Esophagus muscularis mucosa (tissue), 4 donors: ENCODE results near the gene METTL9. TPM values are rescaled to one million over a fixed set of nuclear protein-coding genes. Genes with fewer than 3 reads are reported as not detected.
"Not testable (repeated sequence)": the region's sequence is repeated elsewhere in the genome, so short reads cannot be mapped to it uniquely, and the experiment has no call there.

Experiments
- DNase-seq: peaks from one replicate; pipeline ENCODE4 v3.0.0-alpha.2; 2017; ENCODE audit errors: extremely low spot score
- H3K27ac ChIP-seq, 4 donors: fragments of 200-600 bp; sonication (generic); replicated peaks in 1 of 4; 1 replicate in 3 of 4; 2 replicates in 1 of 4; pipeline ENCODE4 v1.5.1; 2016 to 2019; ENCODE audit warnings: mild to moderate bottlenecking in 1 of 4
- H3K27me3 ChIP-seq, 4 donors: fragments of 200-600 bp; sonication (generic); one replicate each; pipeline versions ENCODE4 v1.5.1 to v1.6.0; 2016 to 2019
- H3K36me3 ChIP-seq, 4 donors: fragments of 200-600 bp; sonication (generic); one replicate each; pipeline ENCODE4 v1.5.1; 2016 to 2019
- H3K4me1 ChIP-seq, 4 donors: fragments of 200-600 bp; sonication (generic); one replicate each; pipeline ENCODE4 v1.5.1; 2016 to 2019
- H3K4me3 ChIP-seq, 4 donors: fragments of 200-600 bp; sonication (generic); 1 replicate in 2 of 4; 2 replicates in 2 of 4; pipeline ENCODE4 v1.5.1; 2016 to 2019; ENCODE audit warnings: mild to moderate bottlenecking in 4 of 4, moderate library complexity in 1 of 4
- H3K9me3 ChIP-seq, 4 donors: fragments of 200-600 bp; sonication (generic); 1 replicate in 3 of 4; 2 replicates in 1 of 4; pipeline ENCODE4 v1.5.1; 2016 to 2019
- CTCF ChIP-seq, 3 experiments: fragments of 200-600 bp in 2 of 3; fragments of 450-650 bp in 1 of 3; sonication (generic) in 2 of 3; IDR thresholded peaks; one replicate each; pipeline ENCODE4 v1.5.1; 2017 to 2019; ENCODE audit warnings: antibody characterized with exemption in 3 of 3, mild to moderate bottlenecking in 2 of 3, moderate library complexity in 1 of 3
- EP300 ChIP-seq: sonication (generic); formaldehyde crosslinking; IDR thresholded peaks from one replicate; pipeline ENCODE4 v1.6.1; 2017; ENCODE audit warnings: antibody characterized with exemption
- POLR2A ChIP-seq: fragments of 450-650 bp; IDR thresholded peaks from one replicate; pipeline ENCODE4 v1.6.1; 2017; ENCODE audit warnings: antibody characterized with exemption, moderate library complexity, mild to moderate bottlenecking, low read depth
- POLR2AphosphoS5 ChIP-seq, 2 donors: sonication (generic); formaldehyde crosslinking; IDR thresholded peaks; one replicate each; pipeline ENCODE4 v1.6.1; 2017; ENCODE audit warnings: antibody characterized with exemption in 2 of 2
- WGBS: methylation state at CpG from one replicate; pipeline ENCODE4 v1.1.5; 2018; 5-methylcytosine and 5-hydroxymethylcytosine counted together
- intact Hi-C: fragments of 100-400 bp; cut with DNase I; formaldehyde crosslinking; loops from one replicate; pipeline ENCODE4 v1.15.1; 2023
- total RNA-seq, 4 donors: library from RNA; depleted of rRNA; stranded (reverse); fragments of >200 nt; gene quantifications; one replicate each; pipeline versions ENCODE4 v1.1.0 to v1.2.1, GENCODE V29; 2016

Gene METTL9
- total RNA-seq, 4 donors from 2014 or later: 70.2 to 122 (median 106) TPM

DNA sequence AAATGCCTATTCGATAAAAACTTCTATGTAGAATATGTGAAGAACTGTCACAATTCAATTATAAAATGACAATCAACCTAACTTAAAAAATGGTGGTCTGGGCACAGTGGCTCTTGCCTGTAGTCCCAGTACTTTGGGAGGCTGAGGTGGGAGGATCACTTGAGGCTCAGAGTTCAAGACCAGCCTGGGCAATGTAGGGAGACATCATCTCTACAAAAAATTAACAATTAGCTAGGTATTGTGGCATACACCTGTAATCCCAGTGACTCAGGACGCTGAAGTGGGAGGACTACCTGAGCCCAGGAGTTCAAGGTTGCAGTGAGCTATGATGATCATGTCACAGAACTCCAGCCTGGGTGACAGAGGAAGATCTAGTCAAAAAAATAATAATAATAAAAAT is 18.6 kb upstream of the METTL9 start:
- Histone ChIP-seq H3K9me3 (no peaks in the 10 kb centered on the region), H3K36me3 (no peaks in the 10 kb centered on the region), H3K4me3 (no peak overlapping the region), H3K4me1 (peaks cover 0 to 10% (median 3%) of the 10 kb centered on the region in 4 donors), H3K27ac (no peak overlapping the region), H3K27me3 (no peaks in the 10 kb centered on the region)
- TF ChIP-seq POLR2A: no peak
- intact Hi-C loops: no loop called here
- DNase-seq: no peak
- 87% methylated on average over 2 of the region's 2 CpGs for WGBS

DNA sequence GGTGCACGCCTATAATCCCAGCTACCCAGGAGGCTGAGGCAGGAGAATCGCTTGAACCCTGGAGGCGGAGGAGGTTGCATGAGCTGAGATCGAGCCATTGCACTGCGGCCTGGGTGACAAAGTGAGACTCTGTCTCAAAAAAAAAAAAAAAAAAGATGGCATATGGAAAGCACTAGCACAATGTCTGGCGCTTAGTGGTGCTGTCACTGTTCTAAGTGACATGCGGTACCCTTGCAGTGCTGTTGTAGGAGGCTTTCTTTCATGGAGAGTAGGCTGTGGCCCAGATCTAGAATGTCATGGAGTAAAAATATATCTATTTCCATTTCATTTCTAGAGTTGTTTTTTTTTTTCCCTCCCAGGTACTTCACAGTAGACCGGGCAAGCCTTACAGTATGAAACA is 14.6 kb upstream of the METTL9 start:
- intact Hi-C loops: loop anchor here (1.0 to 5.0 kb wide), 2 partner anchors 57 to 123 kb away; no protein-coding TSS in a partner anchor
- Histone ChIP-seq H3K36me3 (no peaks in the 10 kb centered on the region), H3K27ac (no peak overlapping the region), H3K4me3 (no peak overlapping the region), H3K4me1 (peaks cover 0 to 12% (median 5%) of the 10 kb centered on the region in 4 donors), H3K9me3 (no peaks in the 10 kb centered on the region), H3K27me3 (no peaks in the 10 kb centered on the region)
- WGBS: 93% methylated on average over 8 of the region's 8 CpGs
- no peak for DNase-seq
- TF ChIP-seq CTCF (IDR thresholded peaks at IDR 0.05) (no peak), POLR2AphosphoS5 (IDR thresholded peaks at IDR 0.05) (no peak), EP300 (no peak), POLR2A (no peak)

- 88% methylated on average over 5 of the region's 5 CpGs for WGBS
- peaks cover 0 to 12% (median 4%) of the 10 kb centered on the region in 4 donors for H3K4me1 ChIP-seq
- intact Hi-C loops: loop anchor here (5.0 kb wide), 1 partner anchor 54 kb away; no protein-coding TSS in a partner anchor
- H3K27ac ChIP-seq, H3K9me3 ChIP-seq, DNase-seq, H3K4me3 ChIP-seq, H3K36me3 ChIP-seq, H3K27me3 ChIP-seq: not testable (repeated sequence)
Measured at GRCh38 chr16:21588593-21588992, 10.8 kb upstream of the METTL9 start.

GRCh38 chr16:21589551-21589950 is 9.8 kb upstream of the METTL9 start:
- no peaks in the 10 kb centered on the region for H3K27me3 ChIP-seq
- TF ChIP-seq POLR2A: no peak
- TF ChIP-seq POLR2AphosphoS5 (IDR thresholded peaks at IDR 0.05): no peak
- no peak for TF ChIP-seq EP300
- TF ChIP-seq CTCF (IDR thresholded peaks at IDR 0.05): no peak
- H3K36me3 ChIP-seq: no peaks in the 10 kb centered on the region
- H3K4me1 ChIP-seq: peaks cover 0 to 5% (median 0%) of the 10 kb centered on the region in 4 donors
- WGBS: 79% methylated on average over 4 of the region's 4 CpGs
- DNase-seq: no peak
- H3K4me3 ChIP-seq: no peak overlapping the region
- H3K27ac ChIP-seq: no peak overlapping the region
- no peaks in the 10 kb centered on the region for H3K9me3 ChIP-seq
- intact Hi-C loops: loop anchor here (5.0 kb wide), 1 partner anchor 53 kb away; no protein-coding TSS in a partner anchor

- DNase-seq: no peak
- TF ChIP-seq POLR2A (no peak), CTCF (IDR thresholded peaks at IDR 0.05) (no peak), POLR2AphosphoS5 (IDR thresholded peaks at IDR 0.05) (no peak), EP300 (no peak)
- no peak overlapping the region for H3K4me3 ChIP-seq
- H3K9me3 ChIP-seq: no peaks in the 10 kb centered on the region
- H3K27ac ChIP-seq: no peak overlapping the region
- no peaks in the 10 kb centered on the region for H3K27me3 ChIP-seq
- intact Hi-C loops: no loop called here
- peaks cover 0 to 5% (median 0%) of the 10 kb centered on the region in 4 donors for H3K4me1 ChIP-seq
- WGBS: 72% methylated on average over 2 of the region's 2 CpGs
- H3K36me3 ChIP-seq: no peaks in the 10 kb centered on the region
Measured at GRCh38 chr16:21590287-21590686, 9.1 kb upstream of the METTL9 start.

DNA sequence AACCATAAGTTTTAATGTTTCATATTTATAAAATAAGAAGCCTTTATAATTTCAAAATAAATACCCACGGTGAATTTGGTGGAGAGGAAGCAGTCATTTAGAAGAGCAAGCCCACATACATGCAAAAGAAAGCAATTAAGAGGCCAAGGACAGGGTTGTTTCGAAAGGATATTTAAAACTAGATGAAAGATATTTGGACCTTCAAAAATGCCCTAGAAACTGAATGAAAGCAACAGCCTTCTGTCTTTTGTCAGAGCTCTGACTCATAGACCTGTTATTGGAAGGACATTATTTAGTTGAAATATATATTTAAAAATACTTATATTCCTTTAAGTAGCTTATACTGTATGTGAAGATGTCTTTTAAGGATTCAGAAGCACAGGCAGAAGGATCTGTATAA is 8.6 kb upstream of the METTL9 start:
- WGBS: 46% methylated on average over 2 of the region's 2 CpGs
- intact Hi-C loops: no loop called here

More for the DNA sequence above, 8.6 kb upstream of the METTL9 start:
- Histone ChIP-seq H3K27me3 (no peaks in the 10 kb centered on the region), H3K27ac (no peak overlapping the region), H3K36me3 (no peaks in the 10 kb centered on the region), H3K9me3 (no peaks in the 10 kb centered on the region), H3K4me1 (peaks cover 0 to 5% (median 0%) of the 10 kb centered on the region in 4 donors), H3K4me3 (no peak overlapping the region)
- no peak for DNase-seq
- TF ChIP-seq EP300: no peak
- TF ChIP-seq POLR2A: no peak
- TF ChIP-seq CTCF (IDR thresholded peaks at IDR 0.05): no peak
- no peak for TF ChIP-seq POLR2AphosphoS5 (IDR thresholded peaks at IDR 0.05)
